ENCODE data around the gene FGF6.
"Not testable (repeated sequence)": the region's sequence is repeated elsewhere in the genome, so short reads cannot be mapped to it uniquely, and the experiment has no call there.

Gene FGF6

GRCh38 chr12:4482936-4483335, 37.3 kb upstream of the FGF6 start:
- TF ChIP-seq CTCF (IDR thresholded peaks at IDR 0.05; ENCODE audit: control insufficient read depth, extremely low read depth, insufficient read depth), result no peak
- H3K4me3 ChIP-seq (ENCODE audit: low read depth, low read length), result no peak overlapping the region
- DNase-seq (ENCODE audit: low read depth), result no peak

- no peak for TF ChIP-seq CTCF (IDR thresholded peaks at IDR 0.05; ENCODE audit: control insufficient read depth, extremely low read depth, insufficient read depth)
- H3K4me3 ChIP-seq (ENCODE audit: low read depth, low read length), result no peak overlapping the region
- no peak for DNase-seq (ENCODE audit: low read depth)
Observed at GRCh38 chr12:4478933-4479332, 33.3 kb upstream of the FGF6 start.

DNA sequence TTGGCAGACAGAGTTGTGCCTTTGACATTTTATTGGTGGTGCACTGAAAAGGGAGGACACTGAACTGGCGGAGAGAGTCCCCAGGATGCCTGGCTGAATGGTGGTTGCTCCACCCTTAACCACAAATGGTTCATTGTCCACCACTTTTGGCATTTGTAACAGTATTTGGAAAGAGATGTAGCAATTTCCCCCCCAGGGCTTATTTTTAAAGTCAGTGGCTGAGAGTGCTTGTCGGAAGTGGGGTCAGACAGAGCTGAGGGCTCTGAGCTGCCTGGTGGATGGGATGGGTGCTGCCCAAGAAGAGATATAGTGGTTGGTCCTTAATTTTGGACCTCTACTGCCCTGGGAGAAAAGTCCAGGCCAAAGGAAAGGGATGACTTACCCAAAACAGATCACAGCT, 31.5 kb upstream of the FGF6 start:
- no peak for TF ChIP-seq CTCF (IDR thresholded peaks at IDR 0.05; ENCODE audit: control insufficient read depth, extremely low read depth, insufficient read depth)
- H3K4me3 ChIP-seq (ENCODE audit: low read depth, low read length), result no peak overlapping the region
- DNase-seq (ENCODE audit: low read depth), result no peak

GRCh38 chr12:4472046-4472445, 26.4 kb upstream of the FGF6 start:
- no peak for TF ChIP-seq CTCF (IDR thresholded peaks at IDR 0.05; ENCODE audit: control insufficient read depth, extremely low read depth, insufficient read depth)
- DNase-seq (ENCODE audit: low read depth), result no peak
- no peak overlapping the region for H3K4me3 ChIP-seq (ENCODE audit: low read depth, low read length)

- no peak for DNase-seq (ENCODE audit: low read depth)
- H3K4me3 ChIP-seq (ENCODE audit: low read depth, low read length), result no peak overlapping the region
- TF ChIP-seq CTCF (IDR thresholded peaks at IDR 0.05; ENCODE audit: control insufficient read depth, extremely low read depth, insufficient read depth), result no peak
Observed at GRCh38 chr12:4471256-4471655, 25.6 kb upstream of the FGF6 start.

DNA sequence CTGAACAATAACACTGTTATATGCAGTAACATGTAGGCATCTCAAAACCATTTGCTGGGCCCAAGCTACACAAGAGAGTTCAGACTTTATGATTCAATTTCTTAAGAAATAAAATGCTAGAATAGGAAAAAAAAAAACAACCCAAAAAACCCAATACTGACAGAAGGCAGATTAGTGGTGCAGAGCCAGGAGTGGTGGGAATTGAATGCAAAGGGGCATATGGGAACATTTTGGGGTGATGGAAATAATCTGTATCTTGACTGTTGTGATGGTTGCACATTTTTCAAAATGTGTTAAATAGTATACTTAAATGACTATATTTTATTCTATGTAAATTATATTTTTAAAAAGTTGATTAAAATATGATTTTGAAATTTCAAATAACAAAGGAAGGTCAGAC, 23.4 kb upstream of the FGF6 start:
- DNase-seq (ENCODE audit: low read depth), result no peak
- no peak for TF ChIP-seq CTCF (IDR thresholded peaks at IDR 0.05; ENCODE audit: control insufficient read depth, extremely low read depth, insufficient read depth)

GRCh38 chr12:4460761-4461160, 15.1 kb upstream of the FGF6 start:
- no peak overlapping the region for H3K4me3 ChIP-seq (ENCODE audit: low read depth, low read length)
- DNase-seq (ENCODE audit: low read depth), result no peak
- no peak for TF ChIP-seq CTCF (IDR thresholded peaks at IDR 0.05; ENCODE audit: control insufficient read depth, extremely low read depth, insufficient read depth)

More for the DNA sequence above, 23.4 kb upstream of the FGF6 start:
- no peak overlapping the region for H3K4me3 ChIP-seq (ENCODE audit: low read depth, low read length)

- not testable (repeated sequence) for DNase-seq (ENCODE audit: low read depth); H3K4me3 ChIP-seq (ENCODE audit: low read depth, low read length)
Observed at GRCh38 chr12:4455849-4456248, 10.2 kb upstream of the FGF6 start.

Measured in LNCaP clone FGC (cell line).